ENCODE data around the gene SOX11. TPM values are rescaled to one million over a fixed set of nuclear protein-coding genes. Genes with fewer than 3 reads are reported as not detected.

The SOX11 gene
- total and polyA plus RNA-seq, 2 donors (not counting 1 experiment from before 2014, with no cell fraction given): 0.01 TPM; not detected in 1

DNA sequence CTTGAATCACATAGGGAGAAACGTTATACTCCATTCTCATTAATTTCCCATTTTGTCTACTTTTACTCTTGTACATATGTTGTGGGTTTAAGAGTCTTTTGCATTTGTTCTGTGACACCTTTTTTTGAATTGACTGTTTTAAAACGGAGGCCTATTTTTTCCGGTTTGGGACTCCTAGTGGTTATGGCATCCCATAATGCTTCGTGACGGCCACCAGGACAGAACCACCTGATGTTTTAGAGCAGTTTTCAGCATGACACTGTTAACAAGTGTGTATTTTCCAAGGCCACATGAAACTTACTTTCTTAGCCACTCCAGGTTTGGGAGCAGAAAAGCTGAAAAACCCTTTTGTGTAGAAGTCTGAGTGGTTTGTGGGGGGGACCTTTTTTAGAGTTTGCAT is 8.4 kb downstream of the SOX11 start:
- no peaks in the 10 kb centered on the region for H4K20me1 ChIP-seq (ENCODE audit: control insufficient read depth, insufficient read depth, low read length, poor library complexity, severe bottlenecking)
- Mint-ChIP-seq H3K27ac (no peak overlapping the region), H3K4me1 (peaks cover 5% of the 10 kb centered on the region), H3K4me3 (no peak overlapping the region), H3K27me3 (peaks cover 50% of the 10 kb centered on the region), H3K9me3 (ENCODE audit: insufficient read depth) (no peaks in the 10 kb centered on the region)
- H3K36me3 ChIP-seq (replicated peaks in 1 of 2; ENCODE audit: control extremely low read depth in 1 of 2, control insufficient read depth in 1 of 2, extremely low read depth in 1 of 2, insufficient read depth in 2 of 2, low read length in 1 of 2): no peaks in the 10 kb centered on the region
- no peak overlapping the region for H3K4me2 ChIP-seq (replicated peaks; ENCODE audit: low read depth, low read length, poor library complexity, severe bottlenecking)
- H3K79me2 ChIP-seq (ENCODE audit: control insufficient read depth, insufficient read depth, low read length): no peaks in the 10 kb centered on the region
- H3K4me1 ChIP-seq (ENCODE audit: control insufficient read depth in 2 of 2, insufficient read depth in 2 of 2, low read length in 2 of 2): peaks cover 4 to 6% of the 10 kb centered on the region in 2 donors
- WGBS (ENCODE audit: insufficient coverage): 92% methylated on average over 3 of the region's 5 CpGs
- no peak overlapping the region for H3K9ac ChIP-seq (ENCODE audit: low read length)
- intact Hi-C loops (cut with micrococcal nuclease): no loop called here
- POLR2A ChIA-PET: no interaction called here
- peaks cover 0 to 18% (median 15%) of the 10 kb centered on the region in 4 experiments for H3K27me3 ChIP-seq (replicated peaks in 1 of 4; ENCODE audit: control extremely low read depth in 1 of 4, control insufficient read depth in 3 of 4, insufficient read depth in 4 of 4, low read length in 3 of 4)
- CTCF ChIA-PET: no interaction called here
- ATAC-seq (ENCODE audit: low read depth): no peak
- TF ChIP-seq, protein P1, sequence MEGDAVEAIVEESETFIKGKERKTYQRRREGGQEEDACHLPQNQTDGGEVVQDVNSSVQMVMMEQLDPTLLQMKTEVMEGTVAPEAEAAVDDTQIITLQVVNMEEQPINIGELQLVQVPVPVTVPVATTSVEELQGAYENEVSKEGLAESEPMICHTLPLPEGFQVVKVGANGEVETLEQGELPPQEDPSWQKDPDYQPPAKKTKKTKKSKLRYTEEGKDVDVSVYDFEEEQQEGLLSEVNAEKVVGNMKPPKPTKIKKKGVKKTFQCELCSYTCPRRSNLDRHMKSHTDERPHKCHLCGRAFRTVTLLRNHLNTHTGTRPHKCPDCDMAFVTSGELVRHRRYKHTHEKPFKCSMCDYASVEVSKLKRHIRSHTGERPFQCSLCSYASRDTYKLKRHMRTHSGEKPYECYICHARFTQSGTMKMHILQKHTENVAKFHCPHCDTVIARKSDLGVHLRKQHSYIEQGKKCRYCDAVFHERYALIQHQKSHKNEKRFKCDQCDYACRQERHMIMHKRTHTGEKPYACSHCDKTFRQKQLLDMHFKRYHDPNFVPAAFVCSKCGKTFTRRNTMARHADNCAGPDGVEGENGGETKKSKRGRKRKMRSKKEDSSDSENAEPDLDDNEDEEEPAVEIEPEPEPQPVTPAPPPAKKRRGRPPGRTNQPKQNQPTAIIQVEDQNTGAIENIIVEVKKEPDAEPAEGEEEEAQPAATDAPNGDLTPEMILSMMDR (IDR thresholded peaks at IDR 0.05): no peak
- no peak for TF ChIP-seq EZH2 (IDR thresholded peaks at IDR 0.05; ENCODE audit: borderline replicate concordance, insufficient read depth, low read depth, low read length, poor library complexity, severe bottlenecking)
- H3K4me3 ChIP-seq (ENCODE audit: control extremely low read depth in 1 of 5, extremely low read depth in 1 of 5, insufficient read depth in 1 of 5, low read depth in 2 of 5, low read length in 4 of 5): no peak overlapping the region
- no peak overlapping the region for H2AFZ ChIP-seq (ENCODE audit: insufficient read depth, low read depth, low read length, poor library complexity, severe bottlenecking)
- H3K9me3 ChIP-seq (ENCODE audit: control extremely low read depth in 1 of 3, control insufficient read depth in 2 of 3, insufficient read depth in 1 of 3, low read length in 2 of 3): peaks cover 0 to 5% (median 0%) of the 10 kb centered on the region in 3 donors
- no peak overlapping the region for H3K27ac ChIP-seq (ENCODE audit: low read length in 2 of 2)
- DNase-seq: no peak

DNA sequence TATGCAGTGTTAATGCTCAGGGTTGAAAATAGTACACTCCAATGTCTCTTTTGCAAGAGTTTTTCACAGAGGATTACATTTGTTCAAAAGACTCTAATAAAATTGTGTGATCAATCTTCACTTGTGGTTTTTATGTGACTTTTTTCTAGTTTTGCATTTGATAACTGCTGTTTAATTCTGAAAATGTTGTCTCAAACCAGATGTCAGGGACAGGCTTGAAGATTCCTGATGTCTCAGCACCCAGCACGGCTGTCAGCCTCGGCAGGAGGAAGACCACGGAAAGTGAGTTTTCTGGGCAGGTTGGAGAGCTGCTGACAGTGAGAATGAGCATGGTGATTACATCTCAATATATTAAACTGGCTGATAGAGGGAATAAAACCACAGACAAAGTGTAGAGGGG is 9.1 kb downstream of the SOX11 start:
- Histone ChIP-seq H3K9me3 (ENCODE audit: control extremely low read depth in 1 of 3, control insufficient read depth in 2 of 3, insufficient read depth in 1 of 3, low read length in 2 of 3) (peaks cover 0 to 5% (median 0%) of the 10 kb centered on the region in 3 donors), H3K4me1 (ENCODE audit: control insufficient read depth in 2 of 2, insufficient read depth in 2 of 2, low read length in 2 of 2) (no peaks in the 10 kb centered on the region), H3K27ac (ENCODE audit: low read length in 2 of 2) (no peak overlapping the region), H3K9ac (ENCODE audit: low read length) (no peak overlapping the region), H3K79me2 (ENCODE audit: control insufficient read depth, insufficient read depth, low read length) (no peaks in the 10 kb centered on the region), H2AFZ (ENCODE audit: insufficient read depth, low read depth, low read length, poor library complexity, severe bottlenecking) (no peak overlapping the region), H3K27me3 (replicated peaks in 1 of 4; ENCODE audit: control extremely low read depth in 1 of 4, control insufficient read depth in 3 of 4, insufficient read depth in 4 of 4, low read length in 3 of 4) (peaks cover 0 to 15% (median 13%) of the 10 kb centered on the region in 4 experiments), H3K4me3 (ENCODE audit: control extremely low read depth in 1 of 5, extremely low read depth in 1 of 5, insufficient read depth in 1 of 5, low read depth in 2 of 5, low read length in 4 of 5) (no peak overlapping the region), H4K20me1 (ENCODE audit: control insufficient read depth, insufficient read depth, low read length, poor library complexity, severe bottlenecking) (no peaks in the 10 kb centered on the region), H3K36me3 (replicated peaks in 1 of 2; ENCODE audit: control extremely low read depth in 1 of 2, control insufficient read depth in 1 of 2, extremely low read depth in 1 of 2, insufficient read depth in 2 of 2, low read length in 1 of 2) (no peaks in the 10 kb centered on the region), H3K4me2 (replicated peaks; ENCODE audit: low read depth, low read length, poor library complexity, severe bottlenecking) (no peak overlapping the region)
- POLR2A ChIA-PET: no interaction called here
- Mint-ChIP-seq H3K4me3 (no peak overlapping the region), H3K27ac (no peak overlapping the region), H3K9me3 (ENCODE audit: insufficient read depth) (no peaks in the 10 kb centered on the region), H3K27me3 (peaks cover 46% of the 10 kb centered on the region), H3K4me1 (peaks cover 2% of the 10 kb centered on the region)
- no peak for DNase-seq
- TF ChIP-seq EZH2 (IDR thresholded peaks at IDR 0.05; ENCODE audit: borderline replicate concordance, insufficient read depth, low read depth, low read length, poor library complexity, severe bottlenecking): no peak
- TF ChIP-seq, protein P1 (IDR thresholded peaks at IDR 0.05): no peak
- no CpG with 5 or more reads among the region's 3 CpGs for WGBS (ENCODE audit: insufficient coverage)
- intact Hi-C loops (cut with micrococcal nuclease): no loop called here
- CTCF ChIA-PET: no interaction called here
- ATAC-seq (ENCODE audit: low read depth): no peak
